RWPE2 (cell line): ENCODE measurements around the gene CYB5D1.

ENCODE experiments used
- ATAC-seq: fragments of 200-7000 bp; cut with Tn5 transposase; 3 replicates; pipeline ENCODE4 v1.9.1; 2021; ENCODE audit warnings: low read depth
- DNase-seq: peaks from one replicate; pipeline ENCODE4 v3.0.0-alpha.2; 2020; ENCODE audit warnings: low spot score
- H3K27ac ChIP-seq: fragments of 450-650 bp; 2 replicates; pipeline ENCODE4 v1.5.1; 2017; ENCODE audit warnings: mild to moderate bottlenecking; ENCODE audit not compliant: poor library complexity, severe bottlenecking
- H3K27me3 ChIP-seq: fragments of 250-450 bp; sonication (Bioruptor Pico); 2 replicates; pipeline ENCODE4 v1.5.1; 2021; ENCODE audit warnings: mild to moderate bottlenecking, moderate library complexity; ENCODE audit not compliant: insufficient read depth, poor library complexity, severe bottlenecking
- H3K36me3 ChIP-seq: fragments of 250-450 bp; sonication (Bioruptor Pico); 2 replicates; pipeline ENCODE4 v1.5.1; 2020; ENCODE audit warnings: low read depth, mild to moderate bottlenecking, moderate library complexity
- H3K4me1 ChIP-seq: fragments of 250-450 bp; sonication (Bioruptor Pico); 2 replicates; pipeline ENCODE4 v1.5.1; 2021; ENCODE audit warnings: mild to moderate bottlenecking, moderate library complexity; ENCODE audit not compliant: insufficient read depth, poor library complexity, severe bottlenecking
- H3K4me3 ChIP-seq: fragments of 250-450 bp; sonication (Bioruptor Pico); 2 replicates; pipeline ENCODE4 v1.5.1; 2021; ENCODE audit warnings: mild to moderate bottlenecking, moderate library complexity; ENCODE audit not compliant: severe bottlenecking
- H3K9me3 ChIP-seq: fragments of 250-450 bp; sonication (Bioruptor Pico); 2 replicates; pipeline ENCODE4 v1.5.1; 2021; ENCODE audit warnings: mild to moderate bottlenecking, moderate library complexity; ENCODE audit not compliant: severe bottlenecking
- CTCF ChIP-seq: fragments of 450-650 bp; IDR thresholded peaks from one replicate; pipeline ENCODE4 v1.5.1; 2017; ENCODE audit warnings: mild to moderate bottlenecking, moderate library complexity; ENCODE audit not compliant: poor library complexity, severe bottlenecking

CYB5D1 gene

DNA sequence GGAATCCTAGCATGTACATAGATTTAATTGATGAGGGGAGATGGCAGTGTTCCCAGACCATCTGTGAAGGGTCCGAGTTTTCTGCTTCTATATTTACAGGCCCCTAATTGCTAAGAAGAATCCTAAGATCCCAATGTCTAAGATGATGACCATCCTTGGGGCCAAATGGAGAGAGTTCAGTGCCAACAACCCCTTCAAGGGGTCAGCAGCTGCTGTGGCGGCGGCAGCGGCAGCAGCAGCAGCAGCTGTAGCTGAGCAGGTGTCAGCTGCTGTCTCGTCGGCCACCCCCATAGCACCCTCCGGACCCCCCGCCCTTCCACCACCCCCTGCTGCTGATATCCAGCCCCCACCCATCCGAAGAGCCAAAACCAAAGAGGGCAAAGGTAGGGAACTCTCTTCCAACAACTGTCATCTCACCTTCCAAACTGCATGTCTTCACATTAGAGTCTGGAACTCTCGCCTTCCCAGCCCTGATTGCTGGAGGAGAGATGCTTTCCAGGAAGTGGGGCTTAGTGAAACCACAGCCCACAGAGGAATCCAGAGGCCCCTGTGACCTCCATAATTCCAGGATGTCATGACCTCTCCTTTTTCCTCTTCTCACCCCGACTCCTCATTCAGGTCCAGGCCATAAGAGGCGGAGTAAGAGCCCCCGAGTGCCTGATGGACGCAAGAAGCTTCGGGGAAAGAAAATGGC lies 35.5 kb downstream of the CYB5D1 start:
- TF ChIP-seq CTCF: no peak
- Histone ChIP-seq H3K4me1 (peaks cover 12% of the 10 kb centered on the region), H3K27ac (no peak overlapping the region), H3K4me3 (no peak overlapping the region), H3K27me3 (no peaks in the 10 kb centered on the region), H3K36me3 (peaks cover 65% of the 10 kb centered on the region), H3K9me3 (no peaks in the 10 kb centered on the region)
- no peak for DNase-seq
- ATAC-seq: no peak

DNA sequence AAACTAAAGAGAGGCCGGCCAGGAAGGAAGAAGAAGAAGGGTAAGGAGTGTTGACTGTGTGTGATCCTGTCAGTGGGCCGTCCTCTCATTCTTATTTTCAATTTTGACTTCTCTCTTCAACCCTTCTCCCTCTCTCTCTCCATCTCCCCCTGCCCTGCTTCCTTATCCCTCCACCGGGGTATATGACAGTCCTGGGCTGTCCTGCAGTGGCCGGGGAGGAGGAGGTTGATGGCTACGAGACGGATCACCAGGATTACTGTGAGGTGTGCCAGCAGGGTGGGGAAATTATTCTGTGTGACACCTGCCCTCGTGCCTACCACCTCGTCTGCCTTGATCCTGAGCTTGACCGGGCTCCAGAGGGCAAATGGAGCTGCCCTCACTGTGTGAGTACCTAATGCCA lies 36.4 kb downstream of the CYB5D1 start:
- ATAC-seq: no peak
- no peak for TF ChIP-seq CTCF
- Histone ChIP-seq H3K27me3 (no peaks in the 10 kb centered on the region), H3K36me3 (peaks cover 74% of the 10 kb centered on the region), H3K27ac (no peak overlapping the region), H3K4me1 (peaks cover 3% of the 10 kb centered on the region), H3K9me3 (no peaks in the 10 kb centered on the region), H3K4me3 (no peak overlapping the region)
- DNase-seq: no peak

DNA sequence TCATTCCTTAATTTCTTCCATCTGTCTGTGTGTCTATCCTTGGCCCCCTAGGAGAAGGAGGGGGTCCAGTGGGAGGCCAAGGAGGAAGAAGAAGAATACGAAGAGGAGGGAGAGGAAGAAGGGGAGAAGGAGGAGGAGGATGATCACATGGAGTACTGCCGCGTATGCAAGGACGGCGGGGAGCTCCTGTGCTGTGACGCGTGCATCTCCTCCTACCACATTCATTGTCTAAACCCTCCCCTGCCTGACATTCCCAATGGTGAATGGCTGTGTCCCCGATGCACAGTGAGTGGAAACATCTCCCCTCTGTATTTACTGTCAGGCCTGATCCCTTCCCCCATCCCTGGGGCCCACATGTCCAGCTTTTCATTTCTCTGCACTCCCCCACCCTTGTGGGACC lies 37.1 kb downstream of the CYB5D1 start:
- H3K27ac ChIP-seq: no peak overlapping the region
- peaks cover 75% of the 10 kb centered on the region for H3K36me3 ChIP-seq
- H3K9me3 ChIP-seq: no peaks in the 10 kb centered on the region
- DNase-seq: no peak
- H3K4me3 ChIP-seq: no peak overlapping the region
- no peak for TF ChIP-seq CTCF
- H3K4me1 ChIP-seq: no peaks in the 10 kb centered on the region
- no peak for ATAC-seq
- no peaks in the 10 kb centered on the region for H3K27me3 ChIP-seq

GRCh38 chr17:7897090-7897489 lies 39.3 kb downstream of the CYB5D1 start:
- H3K27ac ChIP-seq: no peak overlapping the region
- H3K9me3 ChIP-seq: no peaks in the 10 kb centered on the region
- no peaks in the 10 kb centered on the region for H3K4me1 ChIP-seq
- no peak for ATAC-seq
- no peak for DNase-seq
- TF ChIP-seq CTCF: no peak
- no peaks in the 10 kb centered on the region for H3K27me3 ChIP-seq
- no peak overlapping the region for H3K4me3 ChIP-seq
- peaks cover 78% of the 10 kb centered on the region for H3K36me3 ChIP-seq

DNA sequence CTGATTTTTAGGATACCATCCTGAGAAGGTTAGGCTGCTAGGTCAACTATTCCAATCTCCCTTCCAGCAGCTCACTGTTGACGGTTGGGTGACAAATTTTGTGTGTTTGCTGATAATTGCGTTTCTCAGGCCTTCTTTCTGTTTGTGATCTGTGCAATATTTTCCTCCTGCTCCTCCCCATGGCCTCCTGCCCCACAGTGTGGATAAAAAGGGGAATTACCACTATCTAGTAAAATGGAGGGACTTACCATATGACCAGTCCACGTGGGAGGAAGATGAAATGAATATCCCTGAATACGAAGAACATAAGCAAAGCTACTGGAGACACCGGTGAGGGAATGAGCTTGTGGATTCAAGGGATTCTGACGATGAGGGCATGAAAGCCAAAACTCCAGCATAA lies 40.0 kb downstream of the CYB5D1 start:
- peaks cover 85% of the 10 kb centered on the region for H3K36me3 ChIP-seq
- DNase-seq: no peak
- peak; percentile 53 for TF ChIP-seq CTCF

More for the DNA sequence above, 40.0 kb downstream of the CYB5D1 start:
- Histone ChIP-seq H3K4me3 (no peak overlapping the region), H3K27ac (no peak overlapping the region), H3K4me1 (no peaks in the 10 kb centered on the region), H3K9me3 (no peaks in the 10 kb centered on the region), H3K27me3 (no peaks in the 10 kb centered on the region)
- peak; percentile 61 for ATAC-seq
